Lower lobe of right lung (tissue), 2 donors: ENCODE data around the gene SOCS3. TPM values are rescaled to one million over a fixed set of nuclear protein-coding genes. Genes with fewer than 3 reads are reported as not detected.

Experiments
- ATAC-seq, 2 donors: fragments of 200-7000 bp; cut with Tn5 transposase; one replicate each; pipeline ENCODE4 v1.9.1; 2020 to 2022; ENCODE audit warnings: mild to moderate bottlenecking in 2 of 2, moderate library complexity in 2 of 2
- DNase-seq: peaks from one replicate; pipeline ENCODE4 v3.0.0-alpha.2; 2020
- H3K27ac ChIP-seq: fragments of 200-600 bp; one replicate; pipeline ENCODE4 v1.8.0; 2022
- H3K27me3 ChIP-seq: fragments of 200-600 bp; one replicate; pipeline ENCODE4 v1.8.0; 2022; ENCODE audit warnings: low read depth
- H3K36me3 ChIP-seq: fragments of 200-600 bp; one replicate; pipeline ENCODE4 v1.8.0; 2022; ENCODE audit warnings: mild to moderate bottlenecking
- H3K4me1 ChIP-seq: fragments of 200-600 bp; one replicate; pipeline ENCODE4 v1.8.0; 2022
- H3K4me3 ChIP-seq: fragments of 200-600 bp; one replicate; pipeline ENCODE4 v1.8.0; 2022; ENCODE audit warnings: mild to moderate bottlenecking
- H3K9me3 ChIP-seq: fragments of 200-600 bp; one replicate; pipeline ENCODE4 v1.8.0; 2022
- CTCF ChIP-seq: fragments of 200-600 bp; IDR thresholded peaks from one replicate; pipeline ENCODE4 v1.8.0; 2022; ENCODE audit warnings: antibody characterized with exemption, mild to moderate bottlenecking
- intact Hi-C: fragments of 100-400 bp; cut with DNase I; formaldehyde crosslinking; loops from one replicate; pipeline ENCODE4 v1.11.0; 2022
- total RNA-seq: library from RNA; stranded (reverse); fragmentation: NEBNext Ultra II Directional; extraction: Animal tissue kit (Norgen Biotek cat#: 25700); gene quantifications from one replicate; pipeline ENCODE4 v1.2.1, GENCODE V29; 2021
- donor health status: DM: no; HTN: yes; CAD: no; lungs with severe emphysema.

SOCS3 gene
- total RNA-seq, 1 donor from 2014 or later: 69.5 TPM

- intact Hi-C loops: no loop called here
- TF ChIP-seq CTCF: no peak
- peak overlapping the region; percentile 67 for H3K27ac ChIP-seq
- ATAC-seq: no peak
- H3K27me3 ChIP-seq: no peaks in the 10 kb centered on the region
- no peak for DNase-seq
- no peaks in the 10 kb centered on the region for H3K36me3 ChIP-seq
- peak overlapping the region; percentile 6 for H3K4me3 ChIP-seq
- H3K4me1 ChIP-seq: peaks cover 91% of the 10 kb centered on the region
- no peaks in the 10 kb centered on the region for H3K9me3 ChIP-seq
These were observed 21.8 kb upstream of the SOCS3 start for GRCh38 chr17:78381601-78382232.

GRCh38 chr17:78380370-78380769 lies 20.5 kb upstream of the SOCS3 start:
- H3K27me3 ChIP-seq: no peaks in the 10 kb centered on the region
- H3K36me3 ChIP-seq: no peaks in the 10 kb centered on the region
- DNase-seq: no peak
- H3K4me1 ChIP-seq: peaks cover 91% of the 10 kb centered on the region
- no peak for TF ChIP-seq CTCF
- no peak for ATAC-seq
- no peaks in the 10 kb centered on the region for H3K9me3 ChIP-seq
- peak overlapping the region; percentile 95 for H3K27ac ChIP-seq
- peak overlapping the region; percentile 80 for H3K4me3 ChIP-seq
- intact Hi-C loops: no loop called here

- peak overlapping the region; percentile 80 for H3K4me3 ChIP-seq
- intact Hi-C loops: no loop called here
- H3K9me3 ChIP-seq: no peaks in the 10 kb centered on the region
- peaks cover 91% of the 10 kb centered on the region for H3K4me1 ChIP-seq
- no peak for DNase-seq
- peak overlapping the region; percentile 95 for H3K27ac ChIP-seq
- no peaks in the 10 kb centered on the region for H3K27me3 ChIP-seq
- no peaks in the 10 kb centered on the region for H3K36me3 ChIP-seq
- TF ChIP-seq CTCF: no peak
- ATAC-seq: peak; percentile 73 to 76
These were observed 19.2 kb upstream of the SOCS3 start for GRCh38 chr17:78379131-78379491.

GRCh38 chr17:78378225-78379130 lies 18.6 kb upstream of the SOCS3 start, which contains the start of gene PGS1:
Gene PGS1 (plus strand): TSS chr17:78378649. CDS start chr17:78378666, 17 bp downstream.
- Histone ChIP-seq H3K4me1 (peaks cover 87% of the 10 kb centered on the region), H3K36me3 (no peaks in the 10 kb centered on the region), H3K27ac (peak within 1 kb of the TSS; percentile 95), H3K9me3 (no peaks in the 10 kb centered on the region), H3K27me3 (no peaks in the 10 kb centered on the region), H3K4me3 (peak within 1 kb of the TSS; percentile 80)
- intact Hi-C loops: no loop called here
- peak; percentile 91 for DNase-seq
- peak; percentile 79 to 86 for ATAC-seq
- TF ChIP-seq CTCF: no peak

- no peaks in the 10 kb centered on the region for H3K27me3 ChIP-seq
- DNase-seq: no peak
- no peak for ATAC-seq
- TF ChIP-seq CTCF: no peak
- H3K27ac ChIP-seq: peak overlapping the region; percentile 95
- peaks cover 80% of the 10 kb centered on the region for H3K4me1 ChIP-seq
- H3K36me3 ChIP-seq: no peaks in the 10 kb centered on the region
- H3K4me3 ChIP-seq: peak overlapping the region; percentile 80
- intact Hi-C loops: no loop called here
- H3K9me3 ChIP-seq: no peaks in the 10 kb centered on the region
These were observed 18.0 kb upstream of the SOCS3 start for GRCh38 chr17:78377858-78378224.
